ENCODE measurements around the gene TCP11.

The TCP11 gene

DNA sequence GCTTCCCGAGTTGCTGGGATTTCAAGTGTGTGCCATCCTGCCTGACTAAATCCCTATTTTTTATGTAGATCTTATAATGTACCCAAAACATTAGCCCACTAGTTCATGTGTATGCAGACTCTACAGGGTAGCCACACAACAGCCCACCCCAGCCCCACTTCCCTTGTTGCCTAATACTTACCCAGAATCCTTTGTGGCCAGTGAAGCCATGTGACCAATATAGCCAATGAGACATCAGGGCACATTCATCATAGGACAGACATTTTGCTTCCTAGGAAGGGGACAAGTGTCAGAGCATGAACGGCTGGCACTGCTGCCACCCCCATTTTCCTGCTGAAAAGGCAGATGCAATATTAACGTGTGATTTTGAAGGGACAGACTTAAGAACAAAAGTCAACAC, 36.0 kb upstream of the TCP11 start:
- no peak for TF ChIP-seq PPARA (CRISPR knock-in tag; IDR thresholded peaks at IDR 0.05; ENCODE audit: borderline replicate concordance)
- TF ChIP-seq CSDC2 (CRISPR knock-in tag; IDR thresholded peaks at IDR 0.05), result no peak
- no peak for TF ChIP-seq ISL1 (CRISPR knock-in tag; IDR thresholded peaks at IDR 0.05)
- no peak for TF ChIP-seq ZNF565 (CRISPR knock-in tag; conservative IDR thresholded peaks at IDR 0.05; ENCODE audit: low read depth)
- no peak for TF ChIP-seq ARNTL (CRISPR knock-in tag; IDR thresholded peaks at IDR 0.05; ENCODE audit: borderline replicate concordance, low read depth)
- no peak for TF ChIP-seq TCF4 (CRISPR knock-in tag; IDR thresholded peaks at IDR 0.05; ENCODE audit: borderline replicate concordance)
- no peak for TF ChIP-seq BACH2 (CRISPR knock-in tag; IDR thresholded peaks at IDR 0.05; ENCODE audit: borderline replicate concordance)
- no peak for TF ChIP-seq ESRRG (CRISPR knock-in tag; IDR thresholded peaks at IDR 0.05)
- TF ChIP-seq TOX (CRISPR knock-in tag; IDR thresholded peaks at IDR 0.05; ENCODE audit: borderline replicate concordance), result no peak
- TF ChIP-seq ZNF70 (CRISPR knock-in tag; IDR thresholded peaks at IDR 0.05), result no peak
- ATAC-seq, result no peak

DNA sequence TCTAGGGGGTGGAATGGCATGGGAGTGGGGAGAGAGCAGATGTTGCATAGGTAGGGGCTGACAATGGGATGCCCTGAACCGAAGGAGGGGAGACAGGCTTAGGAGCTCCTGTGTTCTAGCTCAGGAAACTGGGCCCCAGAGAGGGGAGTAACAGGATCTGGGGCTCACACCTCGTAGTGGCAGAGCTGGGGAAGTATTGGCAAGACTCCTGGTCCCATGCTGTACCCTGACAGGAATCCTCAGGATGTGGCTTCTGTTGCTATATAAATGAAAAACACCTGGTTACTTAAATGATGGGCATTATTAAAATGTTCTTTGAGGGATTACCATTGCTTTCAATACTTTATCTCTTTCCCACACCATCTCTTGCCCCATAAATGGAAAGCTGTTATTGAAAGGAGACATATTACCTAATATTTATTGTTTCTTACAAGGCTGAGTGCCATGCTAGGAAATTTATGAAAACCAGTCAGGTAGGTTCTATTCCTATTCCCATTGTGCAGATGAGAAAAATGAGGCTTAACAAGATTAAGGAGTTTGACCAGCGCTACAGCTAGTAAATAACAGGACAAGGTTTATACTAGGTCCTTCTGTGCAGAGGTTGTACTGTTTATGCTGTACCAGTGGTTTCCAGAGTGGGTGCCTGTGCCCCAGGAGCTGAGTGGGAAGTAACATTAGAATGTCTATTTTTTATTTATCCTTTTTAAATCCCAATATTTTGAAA, 35.3 kb upstream of the TCP11 start:
- no peak for TF ChIP-seq PPARA (CRISPR knock-in tag; IDR thresholded peaks at IDR 0.05; ENCODE audit: borderline replicate concordance)
- TF ChIP-seq OSR1 (CRISPR knock-in tag; IDR thresholded peaks at IDR 0.05), result no peak
- no peak for TF ChIP-seq ARNTL (CRISPR knock-in tag; IDR thresholded peaks at IDR 0.05; ENCODE audit: borderline replicate concordance, low read depth)
- TF ChIP-seq RARB (CRISPR knock-in tag; IDR thresholded peaks at IDR 0.05), result no peak
- ATAC-seq, result no peak

DNA sequence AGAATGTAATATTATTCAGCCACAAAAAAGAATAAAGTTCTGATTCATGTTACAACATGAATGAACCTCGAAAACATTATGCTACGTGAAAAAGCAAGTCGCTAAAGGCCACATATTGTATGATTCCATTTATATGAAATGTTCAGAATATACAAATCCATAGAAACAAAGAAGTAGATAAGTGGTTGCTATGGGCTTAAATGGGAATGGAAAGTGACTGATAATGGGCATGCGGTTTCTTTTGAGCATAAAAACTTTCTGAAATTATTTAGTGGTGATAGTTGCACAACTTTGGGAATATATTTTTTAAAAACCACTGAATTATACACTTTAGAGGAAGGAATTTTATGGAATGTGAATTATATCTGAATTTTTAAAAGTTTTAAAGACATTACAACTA, 33.4 kb upstream of the TCP11 start:
- TF ChIP-seq ZFP3 (CRISPR knock-in tag; IDR thresholded peaks at IDR 0.05) (no peak), TOX (CRISPR knock-in tag; IDR thresholded peaks at IDR 0.05; ENCODE audit: borderline replicate concordance) (no peak), ESRRG (CRISPR knock-in tag; IDR thresholded peaks at IDR 0.05) (no peak), SNAI2 (CRISPR knock-in tag; IDR thresholded peaks at IDR 0.05) (no peak), ISL1 (CRISPR knock-in tag; IDR thresholded peaks at IDR 0.05) (no peak), BACH2 (CRISPR knock-in tag; IDR thresholded peaks at IDR 0.05; ENCODE audit: borderline replicate concordance) (no peak)
- TF ChIP-seq, protein P1, sequence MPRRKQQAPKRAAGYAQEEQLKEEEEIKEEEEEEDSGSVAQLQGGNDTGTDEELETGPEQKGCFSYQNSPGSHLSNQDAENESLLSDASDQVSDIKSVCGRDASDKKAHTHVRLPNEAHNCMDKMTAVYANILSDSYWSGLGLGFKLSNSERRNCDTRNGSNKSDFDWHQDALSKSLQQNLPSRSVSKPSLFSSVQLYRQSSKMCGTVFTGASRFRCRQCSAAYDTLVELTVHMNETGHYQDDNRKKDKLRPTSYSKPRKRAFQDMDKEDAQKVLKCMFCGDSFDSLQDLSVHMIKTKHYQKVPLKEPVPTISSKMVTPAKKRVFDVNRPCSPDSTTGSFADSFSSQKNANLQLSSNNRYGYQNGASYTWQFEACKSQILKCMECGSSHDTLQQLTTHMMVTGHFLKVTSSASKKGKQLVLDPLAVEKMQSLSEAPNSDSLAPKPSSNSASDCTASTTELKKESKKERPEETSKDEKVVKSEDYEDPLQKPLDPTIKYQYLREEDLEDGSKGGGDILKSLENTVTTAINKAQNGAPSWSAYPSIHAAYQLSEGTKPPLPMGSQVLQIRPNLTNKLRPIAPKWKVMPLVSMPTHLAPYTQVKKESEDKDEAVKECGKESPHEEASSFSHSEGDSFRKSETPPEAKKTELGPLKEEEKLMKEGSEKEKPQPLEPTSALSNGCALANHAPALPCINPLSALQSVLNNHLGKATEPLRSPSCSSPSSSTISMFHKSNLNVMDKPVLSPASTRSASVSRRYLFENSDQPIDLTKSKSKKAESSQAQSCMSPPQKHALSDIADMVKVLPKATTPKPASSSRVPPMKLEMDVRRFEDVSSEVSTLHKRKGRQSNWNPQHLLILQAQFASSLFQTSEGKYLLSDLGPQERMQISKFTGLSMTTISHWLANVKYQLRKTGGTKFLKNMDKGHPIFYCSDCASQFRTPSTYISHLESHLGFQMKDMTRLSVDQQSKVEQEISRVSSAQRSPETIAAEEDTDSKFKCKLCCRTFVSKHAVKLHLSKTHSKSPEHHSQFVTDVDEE (CRISPR knock-in tag; IDR thresholded peaks at IDR 0.05), result no peak
- no peak for ATAC-seq

DNA sequence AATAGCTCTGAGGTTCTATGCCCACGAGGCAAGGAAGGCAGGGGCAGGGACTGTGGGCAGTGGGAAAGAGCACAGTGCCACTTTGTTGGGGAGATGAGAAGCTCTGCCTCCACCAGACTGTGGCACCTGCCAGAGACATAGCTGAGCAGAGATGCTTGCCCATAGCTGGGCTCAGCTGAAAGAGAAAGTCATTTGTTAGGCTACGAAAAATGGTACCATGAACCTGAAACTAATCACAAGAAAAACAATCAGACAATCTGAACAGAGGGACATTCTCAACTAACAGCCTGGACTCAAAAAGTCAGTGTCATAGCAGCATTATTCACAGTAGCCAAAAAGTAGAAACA, 32.9 kb upstream of the TCP11 start:
- ATAC-seq, result no peak
- TF ChIP-seq GLIS3 (CRISPR knock-in tag; IDR thresholded peaks at IDR 0.05) (no peak), CSDC2 (CRISPR knock-in tag; IDR thresholded peaks at IDR 0.05) (no peak), OSR1 (CRISPR knock-in tag; IDR thresholded peaks at IDR 0.05) (no peak), BACH2 (CRISPR knock-in tag; IDR thresholded peaks at IDR 0.05; ENCODE audit: borderline replicate concordance) (no peak), RARB (CRISPR knock-in tag; IDR thresholded peaks at IDR 0.05) (no peak), ZFP30 (CRISPR knock-in tag; IDR thresholded peaks at IDR 0.05) (no peak), ZFP3 (CRISPR knock-in tag; IDR thresholded peaks at IDR 0.05) (no peak), ZNF70 (CRISPR knock-in tag; IDR thresholded peaks at IDR 0.05) (no peak), TCF4 (CRISPR knock-in tag; IDR thresholded peaks at IDR 0.05; ENCODE audit: borderline replicate concordance) (no peak), ZNF565 (CRISPR knock-in tag; conservative IDR thresholded peaks at IDR 0.05; ENCODE audit: low read depth) (no peak), ARNTL (CRISPR knock-in tag; IDR thresholded peaks at IDR 0.05; ENCODE audit: borderline replicate concordance, low read depth) (no peak), SNAI2 (CRISPR knock-in tag; IDR thresholded peaks at IDR 0.05) (no peak), TOX (CRISPR knock-in tag; IDR thresholded peaks at IDR 0.05; ENCODE audit: borderline replicate concordance) (no peak), PPARA (CRISPR knock-in tag; IDR thresholded peaks at IDR 0.05; ENCODE audit: borderline replicate concordance) (no peak)
- TF ChIP-seq, protein P2, sequence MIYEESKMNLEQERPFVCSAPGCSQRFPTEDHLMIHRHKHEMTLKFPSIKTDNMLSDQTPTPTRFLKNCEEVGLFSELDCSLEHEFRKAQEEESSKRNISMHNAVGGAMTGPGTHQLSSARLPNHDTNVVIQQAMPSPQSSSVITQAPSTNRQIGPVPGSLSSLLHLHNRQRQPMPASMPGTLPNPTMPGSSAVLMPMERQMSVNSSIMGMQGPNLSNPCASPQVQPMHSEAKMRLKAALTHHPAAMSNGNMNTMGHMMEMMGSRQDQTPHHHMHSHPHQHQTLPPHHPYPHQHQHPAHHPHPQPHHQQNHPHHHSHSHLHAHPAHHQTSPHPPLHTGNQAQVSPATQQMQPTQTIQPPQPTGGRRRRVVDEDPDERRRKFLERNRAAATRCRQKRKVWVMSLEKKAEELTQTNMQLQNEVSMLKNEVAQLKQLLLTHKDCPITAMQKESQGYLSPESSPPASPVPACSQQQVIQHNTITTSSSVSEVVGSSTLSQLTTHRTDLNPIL (CRISPR knock-in tag; IDR thresholded peaks at IDR 0.05; ENCODE audit: low read depth), result no peak
- TF ChIP-seq, protein P3, sequence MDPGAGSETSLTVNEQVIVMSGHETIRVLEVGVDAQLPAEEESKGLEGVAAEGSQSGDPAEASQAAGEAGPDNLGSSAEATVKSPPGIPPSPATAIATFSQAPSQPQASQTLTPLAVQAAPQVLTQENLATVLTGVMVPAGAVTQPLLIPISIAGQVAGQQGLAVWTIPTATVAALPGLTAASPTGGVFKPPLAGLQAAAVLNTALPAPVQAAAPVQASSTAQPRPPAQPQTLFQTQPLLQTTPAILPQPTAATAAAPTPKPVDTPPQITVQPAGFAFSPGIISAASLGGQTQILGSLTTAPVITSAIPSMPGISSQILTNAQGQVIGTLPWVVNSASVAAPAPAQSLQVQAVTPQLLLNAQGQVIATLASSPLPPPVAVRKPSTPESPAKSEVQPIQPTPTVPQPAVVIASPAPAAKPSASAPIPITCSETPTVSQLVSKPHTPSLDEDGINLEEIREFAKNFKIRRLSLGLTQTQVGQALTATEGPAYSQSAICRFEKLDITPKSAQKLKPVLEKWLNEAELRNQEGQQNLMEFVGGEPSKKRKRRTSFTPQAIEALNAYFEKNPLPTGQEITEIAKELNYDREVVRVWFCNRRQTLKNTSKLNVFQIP (CRISPR knock-in tag; IDR thresholded peaks at IDR 0.05; ENCODE audit: borderline replicate concordance, low read depth), result no peak
- TF ChIP-seq, protein P1 (CRISPR knock-in tag; IDR thresholded peaks at IDR 0.05), result no peak
- TF ChIP-seq, protein P4, sequence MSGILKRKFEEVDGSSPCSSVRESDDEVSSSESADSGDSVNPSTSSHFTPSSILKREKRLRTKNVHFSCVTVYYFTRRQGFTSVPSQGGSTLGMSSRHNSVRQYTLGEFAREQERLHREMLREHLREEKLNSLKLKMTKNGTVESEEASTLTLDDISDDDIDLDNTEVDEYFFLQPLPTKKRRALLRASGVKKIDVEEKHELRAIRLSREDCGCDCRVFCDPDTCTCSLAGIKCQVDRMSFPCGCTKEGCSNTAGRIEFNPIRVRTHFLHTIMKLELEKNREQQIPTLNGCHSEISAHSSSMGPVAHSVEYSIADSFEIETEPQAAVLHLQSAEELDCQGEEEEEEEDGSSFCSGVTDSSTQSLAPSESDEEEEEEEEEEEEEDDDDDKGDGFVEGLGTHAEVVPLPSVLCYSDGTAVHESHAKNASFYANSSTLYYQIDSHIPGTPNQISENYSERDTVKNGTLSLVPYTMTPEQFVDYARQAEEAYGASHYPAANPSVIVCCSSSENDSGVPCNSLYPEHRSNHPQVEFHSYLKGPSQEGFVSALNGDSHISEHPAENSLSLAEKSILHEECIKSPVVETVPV (CRISPR knock-in tag; IDR thresholded peaks at IDR 0.05), result no peak
- TF ChIP-seq, protein P5, sequence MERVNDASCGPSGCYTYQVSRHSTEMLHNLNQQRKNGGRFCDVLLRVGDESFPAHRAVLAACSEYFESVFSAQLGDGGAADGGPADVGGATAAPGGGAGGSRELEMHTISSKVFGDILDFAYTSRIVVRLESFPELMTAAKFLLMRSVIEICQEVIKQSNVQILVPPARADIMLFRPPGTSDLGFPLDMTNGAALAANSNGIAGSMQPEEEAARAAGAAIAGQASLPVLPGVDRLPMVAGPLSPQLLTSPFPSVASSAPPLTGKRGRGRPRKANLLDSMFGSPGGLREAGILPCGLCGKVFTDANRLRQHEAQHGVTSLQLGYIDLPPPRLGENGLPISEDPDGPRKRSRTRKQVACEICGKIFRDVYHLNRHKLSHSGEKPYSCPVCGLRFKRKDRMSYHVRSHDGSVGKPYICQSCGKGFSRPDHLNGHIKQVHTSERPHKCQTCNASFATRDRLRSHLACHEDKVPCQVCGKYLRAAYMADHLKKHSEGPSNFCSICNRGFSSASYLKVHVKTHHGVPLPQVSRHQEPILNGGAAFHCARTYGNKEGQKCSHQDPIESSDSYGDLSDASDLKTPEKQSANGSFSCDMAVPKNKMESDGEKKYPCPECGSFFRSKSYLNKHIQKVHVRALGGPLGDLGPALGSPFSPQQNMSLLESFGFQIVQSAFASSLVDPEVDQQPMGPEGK (CRISPR knock-in tag; IDR thresholded peaks at IDR 0.05; ENCODE audit: borderline replicate concordance), result no peak
